ENCODE data around the gene LRRC18.

The LRRC18 gene

GRCh38 chr10:48903151-48903550 is 36.5 kb downstream of the LRRC18 start:
- no peaks in the 10 kb centered on the region for H3K36me3 ChIP-seq (ENCODE audit: low read depth)
- no peak overlapping the region for H3K27ac ChIP-seq (ENCODE audit: poor library complexity, severe bottlenecking)
- no peak for TF ChIP-seq CTCF (IDR thresholded peaks at IDR 0.05; ENCODE audit: poor library complexity, severe bottlenecking)
- DNase-seq (ENCODE audit: low spot score) (no peak), ATAC-seq (ENCODE audit: low read depth) (no peak)
- no peaks in the 10 kb centered on the region for H3K27me3 ChIP-seq (ENCODE audit: insufficient read depth, poor library complexity, severe bottlenecking)
- H3K4me3 ChIP-seq (ENCODE audit: severe bottlenecking): no peak overlapping the region
- H3K9me3 ChIP-seq (ENCODE audit: severe bottlenecking): no peaks in the 10 kb centered on the region
- no peaks in the 10 kb centered on the region for H3K4me1 ChIP-seq (ENCODE audit: insufficient read depth, poor library complexity, severe bottlenecking)

GRCh38 chr10:48902096-48902495 is 37.5 kb downstream of the LRRC18 start:
- H3K36me3 ChIP-seq (ENCODE audit: low read depth): no peaks in the 10 kb centered on the region
- H3K27ac ChIP-seq (ENCODE audit: poor library complexity, severe bottlenecking): no peak overlapping the region
- no peaks in the 10 kb centered on the region for H3K9me3 ChIP-seq (ENCODE audit: severe bottlenecking)
- no peaks in the 10 kb centered on the region for H3K27me3 ChIP-seq (ENCODE audit: insufficient read depth, poor library complexity, severe bottlenecking)
- TF ChIP-seq CTCF (IDR thresholded peaks at IDR 0.05; ENCODE audit: poor library complexity, severe bottlenecking): no peak
- H3K4me3 ChIP-seq (ENCODE audit: severe bottlenecking): no peak overlapping the region
- ATAC-seq (ENCODE audit: low read depth) (no peak), DNase-seq (ENCODE audit: low spot score) (no peak)
- no peaks in the 10 kb centered on the region for H3K4me1 ChIP-seq (ENCODE audit: insufficient read depth, poor library complexity, severe bottlenecking)

GRCh38 chr10:48901319-48901718 is 38.3 kb downstream of the LRRC18 start:
- no peaks in the 10 kb centered on the region for H3K27me3 ChIP-seq (ENCODE audit: insufficient read depth, poor library complexity, severe bottlenecking)
- H3K9me3 ChIP-seq (ENCODE audit: severe bottlenecking): no peaks in the 10 kb centered on the region
- H3K4me1 ChIP-seq (ENCODE audit: insufficient read depth, poor library complexity, severe bottlenecking): no peaks in the 10 kb centered on the region
- H3K4me3 ChIP-seq (ENCODE audit: severe bottlenecking): no peak overlapping the region
- no peak for ATAC-seq (ENCODE audit: low read depth)
- no peaks in the 10 kb centered on the region for H3K36me3 ChIP-seq (ENCODE audit: low read depth)
- no peak for TF ChIP-seq CTCF (IDR thresholded peaks at IDR 0.05; ENCODE audit: poor library complexity, severe bottlenecking)
- no peak overlapping the region for H3K27ac ChIP-seq (ENCODE audit: poor library complexity, severe bottlenecking)
- no peak for DNase-seq (ENCODE audit: low spot score)

- no peak for ATAC-seq (ENCODE audit: low read depth)
- no peaks in the 10 kb centered on the region for H3K27me3 ChIP-seq (ENCODE audit: insufficient read depth, poor library complexity, severe bottlenecking)
- H3K4me3 ChIP-seq (ENCODE audit: severe bottlenecking): no peak overlapping the region
- TF ChIP-seq CTCF (IDR thresholded peaks at IDR 0.05; ENCODE audit: poor library complexity, severe bottlenecking): no peak
- no peak for DNase-seq (ENCODE audit: low spot score)
- H3K9me3 ChIP-seq (ENCODE audit: severe bottlenecking): no peaks in the 10 kb centered on the region
- no peaks in the 10 kb centered on the region for H3K36me3 ChIP-seq (ENCODE audit: low read depth)
- no peaks in the 10 kb centered on the region for H3K4me1 ChIP-seq (ENCODE audit: insufficient read depth, poor library complexity, severe bottlenecking)
- no peak overlapping the region for H3K27ac ChIP-seq (ENCODE audit: poor library complexity, severe bottlenecking)
Measured at GRCh38 chr10:48900371-48900801, 39.3 kb downstream of the LRRC18 start.

GRCh38 chr10:48899781-48900180 is 39.9 kb downstream of the LRRC18 start:
- H3K9me3 ChIP-seq (ENCODE audit: severe bottlenecking): no peaks in the 10 kb centered on the region
- no peak overlapping the region for H3K4me3 ChIP-seq (ENCODE audit: severe bottlenecking)
- DNase-seq (ENCODE audit: low spot score) (no peak), ATAC-seq (ENCODE audit: low read depth) (no peak)
- no peaks in the 10 kb centered on the region for H3K4me1 ChIP-seq (ENCODE audit: insufficient read depth, poor library complexity, severe bottlenecking)
- no peaks in the 10 kb centered on the region for H3K36me3 ChIP-seq (ENCODE audit: low read depth)
- no peaks in the 10 kb centered on the region for H3K27me3 ChIP-seq (ENCODE audit: insufficient read depth, poor library complexity, severe bottlenecking)
- no peak overlapping the region for H3K27ac ChIP-seq (ENCODE audit: poor library complexity, severe bottlenecking)
- TF ChIP-seq CTCF (IDR thresholded peaks at IDR 0.05; ENCODE audit: poor library complexity, severe bottlenecking): no peak

All from RWPE2 (cell line).